HG03095 (cell line): Measurements from ENCODE around the gene SGTA.
A peak's percentile ranks its signal among the peaks of the same experiment; 100 is the strongest.
"Not testable (repeated sequence)": the region's sequence is repeated elsewhere in the genome, so short reads cannot be mapped to it uniquely, and the experiment has no call there.

Experiments used
- ATAC-seq: cut with Tn5 transposase; IDR thresholded peaks from one replicate; pipeline ENCODE4 v1.9.1; 2021; ENCODE audit warnings: moderate library complexity; ENCODE audit not compliant: unreplicated experiment

The SGTA gene

DNA sequence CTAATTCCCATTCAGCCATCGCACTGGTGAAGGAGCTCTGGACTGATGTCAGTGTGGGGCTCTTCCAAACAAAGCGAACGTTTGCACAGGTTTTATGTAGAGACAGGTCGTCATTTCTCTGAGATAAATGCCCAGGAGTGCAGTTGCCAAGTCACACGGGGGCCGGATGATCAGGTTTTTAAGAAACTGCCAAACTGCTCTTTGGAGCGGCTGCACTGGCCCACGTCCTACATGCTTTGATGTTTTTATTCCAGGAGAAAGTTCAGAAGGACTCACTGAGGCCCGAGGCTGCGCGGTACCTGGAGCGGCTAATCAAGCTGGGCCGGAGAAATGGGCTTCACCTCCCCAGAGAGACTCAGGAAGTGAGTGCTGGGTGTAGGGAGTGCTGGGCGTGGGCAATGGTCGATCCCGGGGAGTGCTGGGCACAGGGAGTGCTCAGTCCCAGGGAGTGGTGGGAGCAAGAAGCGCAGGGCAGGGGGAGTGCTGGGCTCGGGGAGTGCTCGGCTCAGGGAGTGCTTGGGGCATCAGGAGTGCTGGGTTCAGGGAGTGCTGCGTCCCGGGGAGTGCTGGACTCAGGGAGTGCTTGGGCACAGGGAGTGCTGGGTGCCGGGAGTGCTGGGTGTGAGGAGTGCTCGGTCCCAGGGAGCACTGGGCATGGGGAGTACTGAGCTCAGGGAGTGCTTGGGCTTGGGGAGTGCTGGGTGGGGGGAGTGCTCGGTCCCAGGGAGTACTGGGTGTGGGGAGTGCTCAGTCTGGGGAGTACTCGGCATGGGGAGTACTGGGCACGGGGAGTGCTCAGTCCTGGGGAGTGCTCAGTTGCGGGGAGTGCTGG lies 13.0 kb upstream of the SGTA start:
- ATAC-seq = no peak

DNA sequence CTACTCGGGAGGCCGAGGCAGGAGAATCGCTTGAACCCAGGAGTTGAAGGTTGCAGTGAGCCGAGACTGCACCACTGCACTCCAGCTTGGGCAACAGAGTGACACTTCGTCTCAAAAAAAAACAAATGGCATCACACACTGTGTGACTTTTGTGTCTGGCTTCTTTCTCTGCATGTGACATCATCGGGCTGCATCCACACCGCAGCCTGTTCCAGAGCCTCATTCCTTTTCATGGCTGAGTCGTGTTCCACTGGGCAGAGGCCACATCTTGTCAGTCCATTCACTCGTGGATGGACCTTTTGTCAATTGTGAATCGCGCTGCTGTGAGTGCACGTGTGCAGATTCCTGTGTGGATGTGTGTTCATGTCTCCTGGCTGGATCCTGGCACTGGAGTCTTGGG lies 10.5 kb upstream of the SGTA start:
- ATAC-seq = no peak

DNA sequence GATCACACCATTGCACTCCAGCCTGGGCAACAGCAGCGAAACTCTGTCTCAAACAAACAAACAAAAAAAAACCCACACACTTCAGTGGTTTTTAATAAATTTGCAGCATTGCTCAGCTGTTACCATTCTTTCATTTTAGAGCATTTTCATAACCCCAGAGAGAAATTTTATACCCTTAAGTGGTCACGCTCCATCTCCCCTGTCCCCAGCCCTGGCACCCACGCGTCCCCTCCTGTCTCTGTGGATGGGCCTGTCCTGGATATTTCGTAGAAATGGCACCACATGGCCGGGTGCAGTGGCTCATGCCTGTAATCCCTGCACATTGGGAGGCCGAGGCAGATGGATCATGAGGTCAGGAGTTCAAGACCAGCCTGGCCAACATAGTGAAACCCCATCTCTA lies 10.1 kb upstream of the SGTA start:
- ATAC-seq = no peak

DNA sequence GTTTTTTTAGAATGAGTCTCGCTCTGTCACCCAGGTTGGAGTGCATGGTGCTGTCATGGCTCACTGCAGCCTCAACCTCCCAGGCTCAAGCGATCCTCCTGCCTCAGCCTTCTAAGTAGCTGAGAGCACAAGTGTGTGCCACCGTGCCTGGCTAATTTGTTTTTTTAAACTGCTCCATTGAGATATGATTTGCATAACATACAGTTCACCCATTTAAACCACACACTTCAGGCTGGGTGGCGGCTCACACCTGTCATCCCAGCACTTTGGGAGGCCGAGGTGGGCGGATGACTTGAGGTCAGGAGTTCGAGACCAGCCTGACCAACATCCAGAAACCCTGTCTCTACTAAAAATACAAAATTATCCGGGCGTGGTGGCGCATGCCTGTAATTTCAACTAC lies 9.6 kb upstream of the SGTA start:
- not testable (repeated sequence) for ATAC-seq

DNA sequence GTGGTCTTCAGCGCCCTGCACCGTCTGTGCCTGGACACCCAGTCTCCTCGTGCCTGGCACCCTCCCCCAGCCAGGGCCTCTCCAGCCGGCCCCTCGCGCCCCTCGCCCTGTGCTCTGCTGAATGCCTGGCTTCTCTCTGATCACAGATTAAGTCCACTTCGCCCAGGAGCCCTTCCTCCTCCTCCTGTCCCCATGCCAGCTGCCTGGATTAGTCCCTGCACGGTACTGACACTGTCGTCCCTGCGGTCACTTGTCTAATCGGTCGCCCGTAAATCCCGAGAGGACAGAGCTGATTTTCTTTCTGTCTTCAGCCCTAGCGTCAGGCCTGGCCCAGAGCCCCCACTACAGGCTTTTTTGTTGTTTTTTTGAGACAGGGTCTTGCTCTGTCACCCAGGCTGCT lies 8.8 kb upstream of the SGTA start:
- no peak for ATAC-seq

DNA sequence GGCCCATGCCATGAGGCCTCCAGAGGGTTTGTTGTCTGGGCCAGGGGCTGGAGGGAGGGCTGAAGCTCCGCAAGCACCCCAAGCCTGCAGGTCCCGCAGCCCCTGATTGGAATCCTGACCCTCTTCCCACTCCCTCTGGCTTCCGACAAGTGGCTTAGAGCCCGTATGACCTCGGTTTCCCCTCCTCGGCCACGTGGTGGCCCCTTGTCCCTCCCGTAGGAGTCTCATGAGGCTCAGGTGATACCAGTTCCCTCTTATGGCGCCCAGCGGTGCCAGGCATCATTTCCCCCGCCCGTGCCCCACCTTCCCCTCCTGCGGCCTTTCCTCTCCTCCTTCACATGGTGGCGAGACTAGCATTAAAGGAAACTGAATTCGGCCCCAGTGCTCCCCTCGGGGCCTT lies 8.4 kb upstream of the SGTA start:
- no peak for ATAC-seq

DNA sequence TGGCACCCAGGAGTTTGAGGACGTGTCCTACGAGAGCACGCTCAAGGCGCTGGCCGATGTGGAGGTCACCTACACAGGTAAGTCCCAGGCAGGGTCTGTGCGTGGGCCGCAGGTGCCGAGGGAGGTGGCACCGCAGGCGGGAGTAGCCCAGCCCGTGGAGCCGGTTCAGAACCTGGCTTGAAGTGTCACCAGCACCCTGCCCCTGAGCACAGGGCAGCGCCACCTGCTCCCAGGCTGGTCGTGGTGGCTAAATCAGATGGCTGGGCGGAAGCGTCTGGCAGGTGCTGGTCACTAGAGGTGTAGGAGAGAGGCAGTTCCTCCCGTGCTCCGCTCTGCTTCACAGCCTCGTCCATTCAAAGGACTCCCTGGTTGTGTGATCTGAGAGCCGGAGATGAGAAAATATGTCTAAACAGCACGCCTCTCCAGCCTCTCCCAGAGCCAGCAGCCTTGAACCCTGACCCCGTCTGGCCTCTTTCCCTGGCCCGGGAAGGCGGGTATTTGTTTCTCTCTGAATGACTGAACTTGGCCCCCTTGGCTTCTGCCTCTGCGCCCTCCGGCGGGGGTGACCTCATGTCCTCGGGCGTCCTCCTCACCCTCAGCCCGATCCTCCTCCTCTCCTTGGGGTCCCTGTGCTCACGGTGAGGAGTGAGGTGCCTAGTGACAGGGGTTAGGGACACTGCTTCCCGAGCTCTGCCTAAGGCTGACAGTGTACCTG lies 7.6 kb upstream of the SGTA start:
- ATAC-seq = no peak

DNA sequence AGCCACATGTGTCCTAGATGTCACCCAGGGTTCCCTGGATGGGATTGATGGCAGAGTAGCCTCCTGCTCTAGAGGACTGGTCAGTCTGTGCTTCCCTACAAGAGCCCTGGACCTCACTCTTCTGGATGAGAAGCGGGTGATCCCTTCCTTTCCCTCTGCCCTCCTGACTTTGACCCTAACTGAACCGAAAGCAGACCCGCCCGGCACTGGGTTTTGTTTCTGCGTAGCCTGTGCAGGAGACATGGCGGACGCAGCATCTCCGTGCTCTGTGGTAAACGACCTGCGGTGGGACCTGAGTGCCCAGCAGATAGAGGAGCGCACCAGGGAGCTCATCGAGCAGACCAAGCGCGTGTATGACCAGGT lies 7.1 kb upstream of the SGTA start:
- no peak for ATAC-seq

DNA sequence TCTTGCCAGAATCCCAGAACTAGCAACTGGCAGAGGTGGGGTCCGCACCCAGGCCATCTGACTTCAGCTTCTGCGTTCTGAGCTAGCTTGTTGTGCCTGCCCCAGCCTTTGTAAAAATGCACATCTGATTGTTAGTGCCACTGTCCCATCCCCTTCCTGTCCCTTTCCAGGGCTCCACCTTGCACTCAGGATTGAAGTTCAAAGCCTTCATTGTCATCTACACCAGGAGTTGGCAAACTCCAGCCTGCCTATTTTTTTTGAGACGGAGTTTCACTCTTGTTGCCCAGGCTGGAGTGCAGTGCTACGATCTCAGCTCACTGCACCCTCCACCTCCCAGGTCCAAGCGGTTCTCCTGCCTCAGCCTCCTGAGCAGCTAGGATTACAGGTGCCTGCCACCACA lies 5.2 kb upstream of the SGTA start:
- no peak for ATAC-seq

DNA sequence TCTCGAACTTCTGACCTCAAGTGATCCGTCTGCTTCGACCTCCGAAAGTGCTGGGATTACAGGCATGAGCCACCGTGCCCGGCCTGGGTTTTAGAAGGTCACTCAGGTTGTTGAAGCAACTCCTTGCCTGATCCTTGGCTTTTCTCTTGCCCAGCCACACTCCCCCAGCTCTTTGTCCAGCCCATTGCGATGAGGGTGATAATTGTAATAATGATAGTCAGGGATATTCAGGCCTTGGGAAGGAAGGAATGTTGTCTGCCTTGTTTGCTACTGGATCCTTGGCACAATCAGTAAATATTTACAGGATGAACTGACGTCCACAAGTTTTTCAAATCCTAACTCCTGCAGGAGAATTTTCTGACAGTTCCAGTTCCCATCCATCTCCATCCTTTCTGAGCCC lies 4.0 kb upstream of the SGTA start:
- ATAC-seq = no peak

DNA sequence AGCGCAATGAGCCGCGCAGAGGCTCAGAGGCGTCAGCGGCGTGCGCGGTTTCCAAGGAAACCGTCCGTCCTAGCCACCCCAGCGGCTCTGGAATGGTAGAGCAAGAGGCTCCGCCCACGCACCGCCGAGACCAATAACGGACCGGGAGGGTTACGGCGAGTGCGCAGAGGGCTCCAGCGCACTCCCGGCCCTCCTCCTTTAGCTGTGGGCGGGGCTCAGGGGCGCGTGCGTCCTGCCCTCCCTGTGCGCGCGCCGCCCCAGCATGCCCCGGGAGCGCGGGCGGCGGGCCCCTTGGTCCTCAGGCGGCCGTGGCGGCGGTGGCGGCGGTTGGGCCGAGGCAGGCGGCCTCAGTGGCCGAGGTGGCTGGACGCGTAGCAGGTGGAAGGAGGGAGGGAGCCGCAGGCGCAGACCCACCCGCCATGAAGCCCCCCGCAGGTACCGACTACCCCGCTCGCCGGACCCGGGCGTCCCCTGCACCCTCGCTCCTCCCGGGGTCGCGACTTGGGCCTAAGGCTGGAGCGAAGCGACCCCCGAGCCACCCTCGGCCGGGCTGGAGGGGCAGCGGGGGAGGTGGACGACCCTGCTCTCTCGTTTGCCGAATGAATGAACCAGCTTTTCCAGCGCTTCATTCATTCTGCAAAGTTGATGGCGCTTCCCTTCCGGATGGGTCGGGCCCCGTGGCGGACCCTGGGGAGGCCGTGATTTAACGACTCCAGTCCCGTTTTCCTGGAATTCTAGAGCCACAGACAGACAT lies 2.3 kb upstream of the SGTA start, which contains the start of gene THOP1:
TSS of gene THOP1 (plus strand) at position 260 of the 754 bp plus-strand sequence. CDS start at position 420, 160 bp downstream.
- peak; percentile 49 for ATAC-seq

DNA sequence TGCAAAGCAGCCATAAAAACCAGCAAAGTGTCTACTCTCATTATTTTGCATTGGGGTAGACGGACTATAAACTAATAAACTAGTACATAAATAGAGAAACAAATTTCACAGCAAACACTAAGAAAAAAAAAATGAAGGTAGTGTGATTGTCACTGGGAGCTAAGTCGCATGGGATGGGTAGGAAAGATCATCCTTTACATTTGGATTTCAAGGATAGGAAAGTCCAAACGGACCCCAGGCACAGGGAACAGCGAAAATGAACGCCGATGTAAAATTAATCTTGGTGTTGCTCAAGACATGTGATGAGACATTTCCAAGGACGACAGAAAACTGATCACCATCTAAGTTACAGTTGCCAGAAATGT lies 690 bp upstream of the SGTA start:
- ATAC-seq = no peak

DNA sequence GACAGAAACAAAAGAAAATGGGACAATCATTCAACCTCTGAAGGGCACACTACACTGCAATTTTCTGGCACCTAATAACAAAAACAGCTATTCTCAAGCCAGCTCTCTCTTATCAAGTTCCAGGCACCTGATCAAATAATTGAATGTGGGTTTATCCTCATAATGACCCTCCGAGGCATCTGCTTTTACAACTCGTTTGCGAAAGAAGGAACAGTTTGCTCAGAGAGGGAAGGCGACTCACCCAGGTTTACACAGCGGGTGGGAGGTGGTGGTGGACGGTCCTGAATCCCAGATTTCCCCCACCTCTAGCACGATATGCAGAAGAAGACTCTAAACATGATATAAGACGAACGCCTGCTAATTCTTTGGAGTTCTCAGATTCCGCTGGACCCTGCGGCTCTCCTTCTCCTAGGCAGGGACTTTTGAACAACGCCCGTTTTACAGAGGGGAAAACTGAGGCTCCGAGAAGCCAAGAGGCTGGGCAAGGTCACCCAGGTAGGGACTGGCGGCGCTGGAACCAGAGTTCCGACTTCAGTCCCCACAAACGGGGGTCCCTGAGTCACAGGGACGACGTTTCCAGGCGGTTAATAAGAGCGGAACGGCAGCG lies 641 bp downstream of the SGTA start:
- no peak for ATAC-seq

DNA sequence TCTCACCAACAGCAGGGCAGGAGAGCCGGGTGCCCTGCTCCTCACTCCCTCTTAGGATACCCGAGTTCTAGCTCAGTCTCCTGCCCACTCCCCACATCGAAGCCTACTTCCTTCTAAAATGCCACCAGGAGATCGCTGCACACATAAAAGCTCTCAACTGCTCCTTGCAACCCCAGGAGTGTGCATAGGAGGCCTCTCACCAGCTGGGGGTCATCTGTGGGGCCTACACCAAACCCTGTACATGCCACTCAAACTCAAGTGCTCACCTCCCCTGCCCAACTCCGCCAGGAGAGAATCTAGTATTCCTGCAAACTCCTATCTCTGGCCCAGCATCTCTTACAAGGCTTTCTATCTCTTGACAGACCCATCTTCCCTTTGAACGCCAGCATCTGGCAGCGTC lies 2.8 kb downstream of the SGTA start:
- ATAC-seq = no peak

DNA sequence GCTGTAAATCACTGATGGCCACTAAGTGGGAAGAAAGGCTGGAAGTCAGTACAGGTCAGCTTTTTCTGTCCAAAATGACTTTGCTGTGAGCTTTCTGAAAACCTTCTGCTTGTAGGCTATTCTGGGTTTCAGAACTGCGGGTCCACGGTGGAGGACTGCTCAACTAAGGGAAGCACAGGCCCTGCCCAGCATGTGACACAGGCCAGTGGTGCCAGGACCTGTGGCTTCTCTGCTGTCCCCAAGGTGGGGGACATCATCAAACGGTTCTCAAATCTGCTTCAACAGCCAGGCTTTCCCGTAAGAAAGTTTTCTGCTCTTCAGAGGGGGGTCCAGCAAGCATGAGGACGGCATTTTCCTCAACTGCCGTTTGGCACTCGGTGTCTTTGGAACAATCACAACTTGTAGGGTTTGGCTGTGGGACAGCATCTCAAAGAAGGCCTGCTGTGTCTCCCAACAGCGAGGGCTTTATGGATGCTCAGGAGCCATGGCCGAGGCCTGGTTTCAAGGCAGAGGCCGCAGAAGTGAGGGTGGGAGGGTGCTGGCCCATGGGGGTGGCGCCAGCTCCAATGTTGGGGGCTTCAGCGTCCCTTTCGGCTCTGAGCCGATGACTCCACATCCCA lies 3.8 kb downstream of the SGTA start:
- no peak for ATAC-seq

DNA sequence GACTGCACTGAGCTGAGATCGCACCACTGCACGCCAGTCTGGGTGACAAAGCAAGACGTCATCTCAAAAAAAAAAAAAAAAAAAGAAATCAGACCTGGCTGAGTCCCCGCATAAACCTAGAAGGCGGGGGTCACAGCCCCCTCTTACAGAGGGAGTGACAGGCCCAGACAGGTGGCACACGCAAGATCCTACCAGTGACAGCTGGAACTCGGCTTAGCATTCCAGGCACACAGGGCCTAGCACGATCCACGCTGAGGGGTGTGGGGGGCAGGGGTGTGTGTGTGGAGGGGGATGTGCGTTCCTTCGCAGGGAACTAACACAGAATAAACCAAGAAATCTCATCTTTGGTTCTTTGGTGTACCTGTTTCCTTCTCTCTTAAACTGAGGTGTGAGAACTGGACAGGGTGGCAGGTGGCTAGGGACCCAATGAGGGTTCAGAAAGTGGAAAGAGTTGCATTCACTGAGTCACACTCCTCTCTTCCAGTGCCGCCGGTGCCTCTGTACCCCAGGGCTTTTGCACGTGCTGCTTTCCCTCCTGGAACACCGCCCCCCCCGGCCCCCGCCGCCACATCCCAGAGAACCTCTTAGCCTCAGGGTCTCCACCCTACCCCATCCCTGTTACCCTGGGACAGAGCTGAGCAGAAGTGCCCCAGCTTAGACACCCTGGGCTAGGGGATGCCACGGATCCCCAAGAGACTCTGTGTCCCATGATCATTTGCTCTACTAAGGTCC lies 5.0 kb downstream of the SGTA start:
- ATAC-seq = no peak

DNA sequence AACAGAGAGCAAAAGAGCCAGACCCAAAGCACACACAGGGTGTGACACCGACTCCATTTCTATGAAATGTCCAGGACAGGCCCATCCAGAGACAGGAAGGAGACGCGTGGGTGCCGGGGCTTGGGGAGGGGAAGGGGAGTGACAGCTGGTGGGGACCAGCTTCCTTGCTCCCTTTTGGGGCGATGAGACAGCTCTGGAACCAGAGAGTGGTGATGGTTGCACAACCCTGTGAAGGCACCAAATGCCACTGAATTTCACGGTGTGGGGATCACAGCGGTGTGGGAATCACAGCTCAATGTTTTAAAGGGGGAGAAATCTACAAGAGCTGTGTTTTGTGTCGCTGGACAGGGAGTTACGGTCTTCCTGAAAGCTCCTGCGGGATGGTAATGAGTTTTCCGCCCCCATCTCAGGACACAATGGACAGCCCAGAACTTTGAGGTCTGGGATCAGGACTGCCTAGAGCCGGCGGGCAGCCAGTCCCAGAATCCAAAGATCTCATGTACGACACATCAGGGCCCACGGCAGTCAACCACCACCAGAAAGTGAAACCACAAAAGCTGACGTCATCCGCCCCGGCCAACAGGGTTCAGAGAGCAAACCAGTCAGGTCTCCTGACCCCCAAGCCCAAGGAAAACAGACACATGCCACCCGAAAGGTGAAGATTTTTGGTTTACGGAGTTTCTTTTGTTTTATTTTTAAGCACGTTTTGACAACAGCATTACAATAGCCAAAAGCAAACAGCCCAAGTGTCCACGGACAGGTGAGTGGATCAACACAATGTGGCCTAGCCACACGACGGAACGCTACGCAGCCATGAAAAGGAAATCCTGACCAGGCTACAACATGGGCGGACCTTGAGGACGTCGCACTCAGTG lies 7.3 kb downstream of the SGTA start:
- no peak for ATAC-seq

DNA sequence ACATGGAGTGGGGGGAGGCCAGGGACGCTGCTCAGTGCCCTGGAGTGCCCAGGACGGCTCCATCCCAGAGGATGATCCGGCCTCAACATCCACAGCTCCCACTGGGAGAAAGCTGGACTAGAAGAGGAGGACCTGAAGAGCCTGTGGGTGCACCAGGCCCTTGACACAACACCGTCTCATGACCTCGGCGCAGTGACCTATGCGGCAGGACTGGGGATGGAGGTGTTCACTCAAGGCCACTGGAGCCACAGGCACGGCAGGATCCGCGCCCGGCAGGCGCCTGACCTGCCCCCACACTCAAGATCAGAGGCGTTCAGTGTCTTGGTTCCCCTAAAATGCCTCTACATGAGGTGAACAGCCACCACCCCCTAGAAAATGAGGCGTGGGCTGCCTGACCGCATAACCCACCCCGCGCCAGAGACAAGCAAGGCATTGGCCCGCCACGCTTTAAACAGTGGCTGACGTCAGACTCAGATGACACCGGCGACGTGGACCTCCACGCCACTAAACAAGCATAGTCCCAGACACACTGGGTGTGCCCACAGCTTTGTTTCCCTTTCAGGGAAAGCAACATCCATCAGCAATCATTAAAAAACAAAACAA lies 8.0 kb downstream of the SGTA start:
- no peak for ATAC-seq

DNA sequence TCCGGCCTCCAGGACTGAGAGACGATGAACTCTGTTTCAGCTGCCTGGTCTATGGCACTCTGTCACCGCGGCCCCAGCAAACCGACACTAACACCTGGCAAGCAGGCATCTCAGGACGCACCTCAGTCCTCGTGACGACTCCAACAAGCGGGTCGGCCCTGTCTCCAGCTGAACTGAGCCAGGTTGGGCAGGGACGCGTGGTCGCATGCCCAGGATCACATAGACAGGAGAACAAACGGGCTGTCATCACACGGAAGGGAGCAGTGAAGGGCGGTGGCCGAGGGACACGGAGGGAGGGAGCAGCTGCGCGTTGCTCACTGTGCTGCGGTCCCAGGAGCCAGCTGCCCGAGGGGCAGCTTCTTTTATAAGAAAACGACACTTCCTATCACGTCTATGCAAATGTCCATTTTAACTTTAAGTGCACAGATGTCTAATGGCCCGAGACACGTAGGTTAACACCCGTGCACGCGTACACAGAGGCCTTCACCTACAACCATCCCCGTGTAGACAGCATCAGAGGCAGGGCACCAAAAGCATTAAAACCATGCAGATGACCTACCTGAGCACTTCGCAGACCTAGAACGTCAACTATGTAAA lies 8.9 kb downstream of the SGTA start:
- ATAC-seq = no peak
